Activated gamma-delta T cell treated with Interleukin-2 at 50 U/mL for 16 hours (primary cell): ENCODE measurements around the gene CNOT1.
"Not testable (repeated sequence)": the region's sequence is repeated elsewhere in the genome, so short reads cannot be mapped to it uniquely, and the experiment has no call there.

Experiments
- DNase-seq: peaks from one replicate; pipeline ENCODE4 v3.0.0-alpha.2; 2020

Gene CNOT1

DNA sequence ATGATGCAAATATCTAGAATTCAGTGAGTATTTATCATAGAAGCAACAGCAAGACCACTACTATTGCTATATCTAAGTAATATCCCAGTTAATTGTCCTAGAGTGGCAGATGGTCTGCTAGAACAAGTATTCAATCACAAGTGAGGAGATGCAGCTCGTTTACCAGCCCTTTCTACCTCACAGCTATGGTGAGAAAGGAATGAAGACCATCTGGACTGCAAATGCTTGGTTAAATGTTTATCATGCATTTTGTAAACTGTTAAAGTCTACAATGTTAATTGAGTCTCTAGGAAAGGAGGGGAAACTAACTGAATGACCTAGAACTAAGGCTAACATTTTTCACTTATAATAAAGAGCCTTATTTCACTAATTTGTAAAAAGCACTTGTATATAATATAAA, 52.5 kb downstream of the CNOT1 start:
- DNase-seq: no peak

GRCh38 chr16:58574895-58575294, 54.7 kb downstream of the CNOT1 start:
- no peak for DNase-seq

GRCh38 chr16:58565697-58566096, 63.9 kb downstream of the CNOT1 start:
- DNase-seq: not testable (repeated sequence)

DNA sequence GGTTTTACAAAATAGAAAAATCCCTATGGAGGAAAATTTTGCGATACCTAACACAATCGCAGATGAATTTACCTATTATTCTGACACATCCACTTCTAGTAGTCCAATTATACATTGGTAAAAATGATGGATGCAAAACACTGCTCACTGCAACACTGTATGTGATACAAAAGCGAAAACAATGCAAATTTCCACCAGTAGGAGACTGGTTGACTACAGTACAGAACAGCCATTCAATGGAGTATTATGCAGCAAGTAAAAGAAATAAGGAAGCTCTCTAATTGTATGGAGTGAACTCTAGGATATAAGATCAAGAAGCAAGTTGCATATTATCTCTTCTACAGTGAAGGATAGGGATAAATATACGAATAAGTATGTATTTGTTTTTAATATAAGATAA, 65.9 kb downstream of the CNOT1 start:
- no peak for DNase-seq

DNA sequence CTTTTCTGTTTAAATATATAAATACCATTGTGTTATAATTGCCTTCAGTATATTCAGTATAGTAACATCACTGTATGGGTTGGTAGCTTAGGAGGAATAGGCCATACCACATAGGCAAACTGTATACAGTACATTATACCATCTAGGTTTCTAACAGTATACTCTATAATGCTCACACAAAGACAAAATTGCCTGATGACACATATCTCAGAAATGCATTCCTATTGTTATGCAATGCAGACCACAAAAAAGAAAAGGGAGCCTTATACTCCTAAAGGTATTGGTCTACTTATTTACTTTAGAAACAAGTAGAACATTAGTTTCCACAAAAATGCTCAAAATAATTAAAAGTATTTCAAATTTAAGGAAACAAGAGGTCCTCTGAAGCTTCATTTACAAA, 66.4 kb downstream of the CNOT1 start:
- no peak for DNase-seq

DNA sequence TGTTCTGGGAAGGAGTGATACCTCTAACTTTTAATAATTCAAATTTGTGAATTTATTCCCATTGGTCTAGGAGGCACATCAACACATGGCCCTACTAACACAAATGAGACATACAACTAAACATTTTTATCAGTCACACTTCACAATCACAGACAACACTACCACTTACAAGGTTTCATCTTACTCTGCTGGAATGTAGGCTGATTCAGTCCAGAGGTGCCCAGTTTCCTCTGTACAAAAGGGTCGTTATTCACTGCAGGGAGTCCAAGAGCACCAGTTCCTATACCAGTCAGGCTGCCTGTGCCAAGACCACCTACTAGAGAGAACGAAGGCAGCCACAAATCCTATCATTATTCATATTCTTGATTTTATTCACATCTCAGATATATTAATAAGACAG, 72.9 kb downstream of the CNOT1 start:
- DNase-seq: no peak

DNA sequence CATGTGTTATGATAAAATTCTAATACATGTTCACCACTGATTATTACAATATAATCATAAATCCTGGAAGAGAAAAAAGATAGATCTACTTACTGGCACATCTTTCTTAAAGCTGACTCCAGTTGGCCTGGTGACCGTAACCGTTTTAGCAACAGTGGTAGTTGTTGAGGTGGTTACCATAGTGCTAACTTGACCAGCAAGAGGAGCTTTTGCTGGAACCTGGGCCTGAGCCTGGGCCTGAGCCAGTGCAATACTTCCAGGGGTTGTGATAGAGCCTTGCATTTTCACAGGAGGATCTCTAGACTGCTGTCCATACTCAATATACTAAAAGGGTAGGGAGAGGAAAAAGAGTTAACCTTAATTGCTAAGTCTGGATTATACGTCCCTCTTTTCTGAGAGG, 78.1 kb downstream of the CNOT1 start:
- no peak for DNase-seq

DNA sequence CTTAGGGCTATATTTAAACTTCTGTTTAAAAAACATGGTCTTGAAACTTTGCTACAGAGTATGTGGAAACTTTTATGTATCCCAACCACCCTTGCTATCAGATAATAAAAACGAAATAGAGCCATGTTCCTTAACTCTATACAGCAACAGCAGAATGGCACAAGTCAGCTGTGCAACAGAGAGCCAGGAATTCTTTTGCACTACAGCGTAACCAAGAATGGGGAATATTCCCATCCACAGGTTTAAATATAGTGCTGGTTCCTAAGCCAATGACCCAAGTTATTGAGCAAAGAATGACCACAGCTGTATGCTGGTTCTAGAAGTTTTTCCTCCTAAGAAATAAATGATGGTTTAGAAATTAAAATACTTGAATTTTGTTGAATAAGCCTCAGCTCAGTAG, 81.2 kb downstream of the CNOT1 start:
- DNase-seq: no peak

DNA sequence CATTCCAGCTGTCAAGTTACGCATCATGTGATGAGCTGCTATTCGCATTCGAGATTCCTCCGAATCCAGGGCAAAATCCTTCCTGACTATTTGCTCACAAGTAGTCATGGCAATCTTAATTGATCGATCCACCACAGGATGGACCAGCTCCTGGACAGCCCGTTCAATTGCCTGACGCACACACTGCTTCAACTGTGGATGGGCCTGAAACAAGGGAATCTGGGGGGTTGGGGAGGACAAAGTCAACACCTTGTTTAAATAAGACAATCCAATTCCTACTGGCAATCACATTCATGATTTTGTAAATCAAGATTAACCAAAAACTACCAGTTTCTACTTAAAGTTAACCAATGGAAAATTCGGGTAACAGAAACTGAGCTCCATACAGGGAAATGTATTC, 85.9 kb downstream of the CNOT1 start:
- DNase-seq: no peak

- no peak for DNase-seq
These were observed 87.3 kb downstream of the CNOT1 start for GRCh38 chr16:58542291-58542690.

DNA sequence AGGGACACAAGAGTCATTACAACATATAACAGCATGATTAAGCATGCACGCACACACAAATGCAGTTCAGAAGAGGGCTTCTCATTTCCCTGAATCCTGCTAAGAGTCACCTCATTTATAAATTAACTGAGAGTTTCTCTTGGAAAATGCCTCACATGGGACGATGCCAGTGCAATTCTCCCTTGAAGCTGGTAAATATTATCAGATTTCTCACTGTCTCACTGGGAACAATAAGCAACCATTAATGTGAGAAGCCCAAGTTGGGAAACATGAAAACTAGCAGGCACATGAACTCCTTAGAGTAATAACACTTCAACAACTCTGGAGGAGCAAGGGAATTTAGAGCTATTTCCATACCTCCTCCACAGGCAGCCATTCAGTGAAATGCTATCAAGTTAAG, 87.9 kb downstream of the CNOT1 start:
- no peak for DNase-seq

DNA sequence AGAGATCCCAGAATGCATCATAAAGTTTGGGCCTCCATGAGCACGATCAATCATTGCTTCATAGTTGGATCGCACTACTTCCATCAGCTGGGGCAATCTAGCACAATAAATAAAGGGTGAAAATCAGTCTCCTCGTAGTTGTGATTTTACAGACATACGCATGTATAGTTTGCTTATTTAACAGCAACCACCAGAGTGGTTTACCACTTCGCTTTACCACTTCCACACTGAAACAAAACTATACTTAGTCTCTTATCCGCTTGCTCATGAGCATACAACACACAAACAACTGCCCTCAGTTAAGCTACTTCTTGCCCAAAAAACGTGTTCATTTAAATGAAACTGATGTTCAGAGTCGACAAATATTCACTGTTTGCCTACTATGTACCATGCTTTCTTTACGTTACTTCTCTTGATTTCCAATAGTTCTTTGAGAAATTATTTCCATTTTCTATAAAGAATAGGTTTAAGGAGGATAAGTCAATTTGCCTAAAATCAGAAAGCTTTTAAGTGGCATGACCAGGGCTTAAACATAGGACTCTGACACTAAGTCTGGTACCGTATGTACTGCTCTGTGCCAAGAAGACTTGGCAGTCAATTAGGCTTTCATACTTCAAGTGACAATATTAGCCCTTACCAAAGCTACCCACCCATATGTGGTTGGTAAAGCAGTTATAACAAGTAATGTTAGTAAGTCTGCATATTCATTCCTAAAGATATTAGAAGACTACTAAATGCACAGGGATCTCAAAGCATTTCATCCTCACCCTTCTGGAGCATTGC, 92.3 kb downstream of the CNOT1 start:
- no peak for DNase-seq

DNA sequence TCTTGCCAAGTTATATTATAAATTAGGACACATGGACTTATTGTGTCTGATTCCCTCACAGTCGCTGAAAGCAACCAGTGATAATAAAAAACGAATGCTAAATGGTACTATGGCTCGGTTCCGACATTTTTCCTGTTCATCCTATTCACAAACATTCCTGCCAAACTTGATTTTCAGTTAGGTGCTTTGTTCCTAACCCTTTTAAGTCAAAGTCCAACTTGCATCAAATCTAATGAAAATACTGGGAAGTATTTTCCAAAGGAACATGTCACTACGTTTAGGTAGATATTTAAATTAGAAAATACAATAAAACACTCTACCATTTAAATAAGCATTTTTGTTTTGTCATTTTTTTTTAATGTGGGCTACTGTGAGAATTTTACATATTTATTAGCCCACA, 93.3 kb downstream of the CNOT1 start:
- no peak for DNase-seq

DNA sequence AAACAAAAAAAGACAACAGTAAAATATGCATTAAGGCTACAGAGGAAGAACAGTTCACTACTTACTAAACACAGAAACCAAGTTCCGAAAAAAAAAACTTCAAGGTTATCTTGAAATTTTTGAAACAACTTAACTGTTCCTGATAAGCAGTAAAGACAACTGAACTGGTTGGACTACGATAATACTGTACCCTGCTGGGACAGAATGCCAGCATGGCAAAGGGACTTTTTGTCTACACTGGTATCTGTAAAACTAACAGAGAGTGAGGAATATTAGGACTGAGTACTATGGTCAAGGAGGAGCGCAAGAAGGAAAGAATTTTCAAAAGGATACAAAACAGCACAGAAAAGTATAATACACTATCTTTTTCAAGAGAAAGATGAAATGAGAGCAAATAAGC, 94.5 kb downstream of the CNOT1 start:
- no peak for DNase-seq

GRCh38 chr16:58533751-58534470, 95.7 kb downstream of the CNOT1 start:
- DNase-seq: no peak

DNA sequence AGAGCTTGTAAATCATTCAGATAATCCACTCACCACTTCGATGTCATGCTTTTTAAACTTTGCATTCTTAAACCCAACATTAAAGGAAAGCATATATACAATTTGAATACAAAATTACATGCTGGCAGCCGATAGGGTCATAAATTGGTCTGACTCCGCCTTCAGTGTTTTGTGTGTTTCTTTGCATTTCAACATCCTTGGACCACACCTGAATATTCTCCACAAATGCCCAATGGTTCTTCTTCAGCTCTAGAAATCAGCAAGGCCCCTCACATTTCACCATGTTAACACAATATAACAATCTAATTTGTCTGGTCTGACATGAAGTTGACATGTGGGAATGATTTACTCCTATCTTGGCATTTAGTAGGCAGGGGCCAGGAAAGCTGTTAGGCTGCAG, 97.2 kb downstream of the CNOT1 start:
- DNase-seq: no peak

DNA sequence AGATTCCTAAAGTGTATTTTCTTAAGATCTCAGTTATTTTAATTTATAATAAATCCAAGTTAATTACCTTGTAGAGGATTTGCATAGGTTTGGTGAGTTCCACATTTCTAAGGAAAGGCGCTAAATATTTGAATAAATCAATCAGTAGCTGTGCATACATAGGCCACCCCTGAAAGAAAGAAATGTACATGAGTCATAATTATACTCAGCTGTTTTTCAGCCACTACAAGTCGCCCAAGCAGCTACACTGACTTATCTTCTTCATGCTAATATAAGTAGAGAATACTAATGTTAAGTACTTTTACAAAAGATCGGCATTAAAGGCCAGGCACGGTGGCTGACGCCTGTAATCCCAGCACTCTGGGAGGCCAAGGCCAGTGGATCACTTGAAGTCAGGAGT, 99.4 kb downstream of the CNOT1 start:
- no peak for DNase-seq

DNA sequence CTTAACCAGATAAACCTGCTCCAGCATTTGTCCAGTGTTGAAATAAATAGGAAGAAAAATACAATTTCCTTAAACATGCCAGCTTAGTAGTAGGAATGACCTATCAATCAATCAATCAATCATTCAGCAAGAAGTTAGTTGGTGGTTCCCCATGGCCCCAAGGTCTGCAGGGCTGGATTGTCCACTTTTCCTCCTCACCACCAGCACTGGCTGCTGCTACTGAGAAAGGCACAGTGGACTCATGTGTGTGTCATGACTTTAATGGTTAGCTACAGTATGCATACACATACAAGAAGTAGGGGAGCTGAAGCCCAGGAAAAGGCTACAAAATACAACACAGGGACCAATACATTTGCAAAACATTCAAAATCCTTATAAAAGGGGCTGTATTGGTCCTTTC, 109.9 kb downstream of the CNOT1 start:
- no peak for DNase-seq

DNA sequence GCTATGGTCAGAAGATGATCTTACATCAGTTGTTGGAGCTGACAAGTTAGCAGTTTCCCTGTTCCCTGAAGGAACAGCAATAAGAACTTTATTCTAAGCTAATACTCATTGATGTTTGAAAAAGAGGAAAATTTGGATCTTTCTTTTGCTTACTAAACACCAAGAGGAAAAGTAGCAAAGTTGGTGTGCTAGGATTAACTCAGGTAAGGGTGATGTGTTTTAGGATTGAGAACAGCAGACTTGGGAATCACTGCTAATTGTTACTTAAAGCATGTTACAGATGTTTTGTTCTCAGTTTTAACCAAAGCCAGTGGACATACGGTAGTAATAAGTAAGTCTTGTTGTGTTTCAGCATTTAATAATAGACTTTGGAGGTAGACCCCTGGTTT, 110.7 kb downstream of the CNOT1 start:
- no peak for DNase-seq

DNA sequence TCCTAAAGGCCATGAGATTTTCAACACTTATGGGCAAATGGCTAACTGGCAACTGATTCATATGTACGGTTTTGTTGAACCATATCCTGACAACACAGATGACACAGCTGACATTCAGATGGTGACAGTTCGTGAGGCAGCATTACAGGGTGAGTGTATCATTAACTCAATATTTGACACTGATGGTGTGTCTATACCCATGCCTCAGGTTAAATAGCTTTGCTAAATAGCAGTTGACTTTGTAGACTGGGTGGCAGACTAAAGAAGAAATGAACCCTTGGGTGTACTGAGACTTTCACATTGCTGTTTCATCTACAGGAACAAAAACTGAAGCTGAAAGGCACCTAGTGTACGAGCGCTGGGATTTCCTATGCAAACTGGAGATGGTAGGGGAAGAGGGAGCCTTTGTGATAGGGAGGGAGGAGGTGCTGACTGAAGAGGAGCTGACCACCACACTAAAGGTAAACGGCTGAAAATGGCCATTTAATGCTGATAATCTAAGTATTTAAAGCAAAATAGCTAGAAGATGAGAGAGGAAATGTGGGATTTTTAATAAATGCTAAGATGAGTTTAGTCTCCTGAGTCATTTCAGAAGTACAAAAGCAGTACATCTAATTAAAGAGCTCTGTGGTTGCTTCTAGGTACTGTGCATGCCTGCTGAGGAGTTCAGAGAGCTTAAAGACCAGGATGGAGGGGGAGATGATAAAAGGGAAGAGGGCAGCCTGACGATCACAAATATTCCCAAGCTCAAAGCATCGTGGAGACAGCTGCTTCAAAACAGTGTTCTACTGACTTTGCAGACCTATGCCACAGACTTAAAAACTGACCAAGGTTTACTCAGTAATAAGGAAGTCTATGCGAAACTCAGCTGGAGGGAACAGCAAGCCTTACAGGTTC, 111.3 kb downstream of the CNOT1 start:
- DNase-seq: no peak

- no peak for DNase-seq
These were observed 112.9 kb downstream of the CNOT1 start for GRCh38 chr16:58516768-58517107.

GRCh38 chr16:58515871-58516767, 113.5 kb downstream of the CNOT1 start:
- no peak for DNase-seq
